NCI-H774 (cell line): ENCODE results near the gene OSBPL10.

Experiments
- DNase-seq: peaks from one replicate; lab custom pipeline; 2025; lab: John Stamatoyannopoulos, UW

The OSBPL10 gene

DNA sequence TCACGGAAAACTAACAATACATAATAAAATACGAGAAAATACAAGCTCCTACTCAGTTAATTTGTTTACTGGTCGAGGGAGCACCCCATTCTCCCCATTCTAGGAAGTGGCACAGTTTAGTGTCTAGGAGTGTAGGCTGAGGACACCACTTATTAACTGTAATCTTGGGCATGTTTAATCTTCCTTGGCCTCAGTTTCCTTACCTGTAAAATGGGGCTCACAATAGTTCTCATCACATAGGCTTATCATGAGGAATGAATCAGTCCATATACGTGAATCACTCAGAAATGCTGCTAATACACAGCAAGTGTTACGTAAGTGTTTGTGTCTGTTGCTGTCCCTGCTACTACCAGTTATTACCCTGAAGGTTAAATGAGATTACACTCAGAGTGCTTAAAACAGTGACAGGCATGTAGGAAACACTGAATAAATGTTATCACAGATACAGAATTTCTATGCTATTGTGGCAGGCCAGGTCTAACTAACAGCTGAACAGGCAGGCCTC is 210.2 kb downstream of the OSBPL10 start:
- DNase-seq, result no peak

DNA sequence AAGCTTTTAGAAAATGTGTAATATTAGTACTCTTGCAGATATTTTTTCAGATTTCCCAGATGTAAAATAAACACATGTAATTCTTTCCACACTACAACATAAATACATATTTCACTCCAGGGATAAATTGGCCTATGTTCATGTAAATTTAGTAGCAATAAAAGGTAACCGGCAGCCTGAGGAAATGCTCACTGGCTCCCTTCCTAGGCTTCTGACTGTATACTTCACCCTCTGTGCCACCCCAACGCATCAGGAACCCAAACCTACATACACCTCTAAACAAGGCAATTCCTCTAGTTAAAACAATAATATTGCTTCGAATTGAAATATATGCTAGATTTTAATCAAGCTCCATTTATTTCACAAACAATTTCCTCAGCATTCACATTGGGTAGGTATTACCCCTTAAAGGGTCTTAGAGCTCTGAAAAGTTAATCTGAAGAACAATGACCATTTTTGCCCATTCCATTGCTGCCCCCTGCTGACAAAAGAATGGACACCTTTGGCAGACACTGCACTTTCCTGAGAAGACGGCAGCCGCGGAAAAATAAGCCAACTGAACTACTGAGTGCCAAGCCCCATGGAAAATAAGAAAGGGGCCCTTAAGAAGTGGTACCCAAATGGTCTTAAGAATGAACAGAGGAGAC is 212.5 kb downstream of the OSBPL10 start:
- DNase-seq, result no peak

DNA sequence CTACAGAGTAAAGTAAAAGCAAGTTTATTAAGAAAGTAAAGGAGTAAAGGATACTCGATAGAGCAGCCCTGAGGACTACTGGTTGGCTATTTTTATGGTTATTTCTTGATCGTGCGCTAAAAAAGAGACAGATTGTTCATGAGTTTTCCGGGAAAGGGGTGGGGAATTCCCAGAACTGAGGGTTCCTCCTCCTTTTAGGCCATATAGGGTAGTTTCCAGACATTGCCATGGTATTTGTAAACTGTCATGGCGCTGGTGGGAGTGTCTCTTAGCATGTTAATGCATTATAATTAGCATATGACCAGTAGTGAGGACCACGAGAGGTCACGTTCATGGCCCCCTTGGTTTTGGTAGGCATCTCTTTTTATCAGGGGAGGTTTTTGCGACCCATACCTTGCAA is 213.1 kb downstream of the OSBPL10 start:
- no peak for DNase-seq

DNA sequence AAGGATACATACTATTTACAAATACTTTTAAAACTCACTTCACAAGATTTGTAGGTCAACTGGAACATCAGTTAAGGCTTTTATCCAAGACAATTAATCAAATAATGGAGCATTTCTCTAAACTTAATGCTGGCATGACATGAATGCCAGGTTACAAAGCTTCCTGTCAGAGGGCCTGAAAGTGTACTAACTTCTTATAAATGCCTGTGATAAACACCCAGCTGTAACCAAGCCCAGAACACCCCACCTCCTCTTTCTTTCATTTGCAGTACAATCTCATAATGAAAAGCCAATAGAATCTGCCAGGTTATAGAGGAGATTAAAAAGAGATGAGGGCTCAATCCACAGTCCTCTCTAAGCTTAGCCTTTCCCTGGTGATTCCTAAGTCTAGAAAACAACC is 214.4 kb downstream of the OSBPL10 start:
- no peak for DNase-seq

DNA sequence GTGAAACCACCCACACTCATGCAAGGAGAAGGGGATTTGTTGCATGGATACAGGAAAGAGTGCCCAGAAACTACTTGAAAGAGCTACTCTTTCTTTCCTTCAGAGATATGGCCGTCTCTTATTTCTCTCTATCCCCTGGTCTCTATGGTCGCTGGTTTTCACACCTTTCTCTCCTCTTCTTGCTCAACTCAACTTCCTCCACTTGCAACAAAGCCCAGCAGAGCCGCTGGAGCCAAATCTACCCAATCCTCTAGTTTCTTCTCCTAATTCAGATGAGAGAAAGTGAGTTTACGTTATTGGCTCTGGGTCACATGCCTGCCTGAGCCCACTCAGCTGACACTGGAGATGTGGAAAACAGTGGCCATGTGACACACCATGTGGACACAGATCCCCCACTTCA is 215.2 kb downstream of the OSBPL10 start:
- no peak for DNase-seq

DNA sequence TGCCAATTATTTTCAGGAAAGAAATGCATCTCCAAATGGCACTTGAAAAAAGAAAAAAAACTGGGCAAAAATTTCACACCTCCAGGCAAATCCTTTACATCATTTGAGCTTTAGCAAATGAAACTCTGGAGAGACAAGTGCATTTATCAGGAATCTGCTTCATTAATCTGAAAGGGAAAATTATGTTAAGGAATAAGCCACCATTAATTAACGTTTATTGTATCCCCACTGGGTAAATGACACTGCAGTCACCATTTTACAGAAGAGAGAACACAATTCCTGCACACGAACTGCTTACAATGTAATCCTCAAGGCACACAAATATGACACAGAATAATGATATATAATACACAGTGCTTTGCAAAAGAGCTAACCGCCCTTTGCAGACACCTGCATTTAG is 217.3 kb downstream of the OSBPL10 start:
- no peak for DNase-seq

DNA sequence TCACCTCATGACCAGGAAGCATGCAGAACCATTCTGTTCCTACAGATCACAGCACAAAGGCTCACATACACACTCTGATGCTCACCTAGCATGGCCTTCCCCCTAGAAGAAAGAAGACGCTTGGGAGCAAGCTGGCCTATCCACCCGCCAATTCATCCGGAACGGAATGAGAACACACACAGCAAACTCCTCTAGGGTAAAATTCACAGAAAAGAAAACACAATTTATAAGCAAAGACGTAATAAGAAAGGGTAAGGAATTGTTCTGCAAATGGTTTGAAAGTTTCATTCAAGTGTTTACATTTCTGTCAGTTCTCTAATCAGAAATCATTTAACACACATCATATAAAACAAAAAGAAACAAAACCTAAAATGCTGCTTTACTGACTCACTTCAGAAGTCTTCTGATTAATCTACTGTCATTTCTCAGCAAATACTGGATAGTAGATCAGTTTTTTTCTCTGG is 218.1 kb downstream of the OSBPL10 start:
- DNase-seq, result no peak

DNA sequence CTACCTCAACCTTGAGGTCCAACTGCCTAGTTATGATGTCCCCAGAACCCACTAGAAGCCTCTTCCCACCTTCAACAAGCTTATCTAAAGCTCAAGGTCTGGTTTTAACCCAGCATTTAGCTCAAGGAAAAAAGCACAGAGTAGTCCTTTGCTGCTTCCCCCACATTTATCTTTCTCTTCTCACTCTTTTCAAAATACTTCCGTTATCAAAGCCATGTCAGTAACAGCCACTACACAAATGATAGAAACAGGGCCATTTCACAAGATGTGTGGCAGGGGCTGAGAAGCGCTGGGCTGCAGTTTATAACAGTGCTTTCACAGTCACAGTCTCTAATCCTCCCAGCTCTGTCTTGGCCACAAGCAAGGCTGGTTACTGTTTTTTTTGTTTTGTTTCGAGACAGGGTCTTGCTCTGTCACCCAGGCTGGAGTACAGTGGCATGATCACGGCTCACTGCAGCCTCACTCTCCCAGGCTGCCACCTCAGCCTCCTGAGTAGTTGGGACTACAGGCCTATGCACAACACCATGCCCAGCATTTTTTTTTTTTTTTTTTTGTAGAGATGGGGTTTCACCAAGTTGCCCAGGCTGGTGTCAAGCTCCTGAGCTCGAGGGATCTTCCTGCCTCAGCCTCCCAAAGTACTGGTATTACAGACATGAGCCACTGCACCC is 218.8 kb downstream of the OSBPL10 start:
- DNase-seq, result no peak

DNA sequence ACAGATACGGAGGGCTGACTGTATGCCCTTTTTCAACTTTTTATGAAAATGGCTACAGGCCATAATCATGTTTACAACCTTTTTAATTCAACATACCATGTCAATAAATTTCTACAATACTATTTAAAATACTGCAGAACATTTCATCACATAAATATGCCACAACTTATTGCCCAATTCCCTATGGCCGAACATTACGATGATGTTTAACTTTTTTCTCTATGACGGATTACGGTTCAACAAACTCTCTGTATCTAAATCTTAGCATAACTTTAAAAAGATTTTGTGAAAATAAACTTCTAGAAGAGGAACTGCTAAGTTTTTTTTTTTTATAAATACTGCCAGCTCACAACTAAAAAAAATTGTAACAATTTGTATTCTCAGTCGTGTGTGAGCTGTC is 220.4 kb downstream of the OSBPL10 start:
- DNase-seq, result no peak

DNA sequence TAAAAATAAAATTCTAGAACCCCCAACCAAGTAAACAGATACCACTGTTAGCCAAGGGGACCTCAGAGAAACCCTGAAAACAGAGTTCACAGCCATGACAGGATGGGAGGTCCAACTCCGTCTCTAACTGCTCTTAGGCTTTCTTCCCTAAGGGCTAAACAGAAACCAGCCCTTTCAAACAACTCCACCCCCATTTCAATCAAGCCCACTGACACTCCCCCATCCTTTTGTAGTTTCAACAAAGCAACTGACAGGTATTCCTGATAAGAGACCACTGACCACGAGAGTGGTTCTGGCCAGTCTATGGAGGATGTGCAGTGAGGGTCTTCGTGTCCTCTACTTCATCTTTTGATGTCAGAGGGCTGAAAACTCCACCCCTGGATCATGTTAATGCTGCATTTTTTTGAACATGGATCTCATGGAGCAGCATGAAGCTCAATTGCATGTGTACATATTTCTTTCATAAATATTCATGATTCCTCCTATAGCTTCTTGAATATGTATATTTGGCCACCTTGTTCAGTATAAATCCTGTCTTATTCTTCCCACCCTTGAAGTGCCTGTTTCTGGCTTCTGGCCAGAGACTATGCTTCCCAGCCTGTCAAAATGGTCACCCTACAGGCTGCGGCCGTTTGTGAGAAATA is 222.6 kb downstream of the OSBPL10 start:
- DNase-seq, result no peak

DNA sequence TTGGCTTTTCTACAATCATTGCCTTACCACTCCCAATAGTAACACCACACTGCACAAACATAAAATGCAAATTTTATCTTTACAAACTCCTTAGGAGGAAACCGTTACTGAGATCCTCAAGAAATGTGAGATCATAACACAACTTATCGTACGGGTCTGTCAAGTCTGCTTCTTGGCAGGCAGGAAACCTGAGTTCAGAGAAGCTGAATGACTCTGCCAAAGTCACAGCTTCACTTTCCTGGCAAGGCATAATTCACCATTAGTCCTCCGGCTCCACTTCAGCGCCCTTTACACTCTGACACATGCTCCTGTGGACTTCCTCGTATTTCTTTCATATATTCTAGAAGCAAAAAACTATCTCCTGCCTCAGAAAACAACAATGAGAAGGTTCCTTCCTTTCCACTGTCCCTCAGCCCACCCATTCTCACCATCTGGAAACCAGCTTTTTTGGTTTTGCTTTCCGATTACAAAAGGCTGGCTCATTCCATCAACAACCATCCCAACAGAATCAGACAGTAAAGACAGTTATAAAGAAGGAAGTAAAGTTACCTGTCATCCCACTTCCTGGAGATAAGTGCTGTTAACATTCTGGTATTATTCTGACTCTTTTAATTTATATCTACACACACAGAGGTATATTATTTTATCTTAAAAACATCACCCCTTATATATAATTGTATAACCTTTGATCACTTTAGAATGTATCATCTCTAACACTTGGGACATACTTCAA is 225.0 kb downstream of the OSBPL10 start:
- no peak for DNase-seq

DNA sequence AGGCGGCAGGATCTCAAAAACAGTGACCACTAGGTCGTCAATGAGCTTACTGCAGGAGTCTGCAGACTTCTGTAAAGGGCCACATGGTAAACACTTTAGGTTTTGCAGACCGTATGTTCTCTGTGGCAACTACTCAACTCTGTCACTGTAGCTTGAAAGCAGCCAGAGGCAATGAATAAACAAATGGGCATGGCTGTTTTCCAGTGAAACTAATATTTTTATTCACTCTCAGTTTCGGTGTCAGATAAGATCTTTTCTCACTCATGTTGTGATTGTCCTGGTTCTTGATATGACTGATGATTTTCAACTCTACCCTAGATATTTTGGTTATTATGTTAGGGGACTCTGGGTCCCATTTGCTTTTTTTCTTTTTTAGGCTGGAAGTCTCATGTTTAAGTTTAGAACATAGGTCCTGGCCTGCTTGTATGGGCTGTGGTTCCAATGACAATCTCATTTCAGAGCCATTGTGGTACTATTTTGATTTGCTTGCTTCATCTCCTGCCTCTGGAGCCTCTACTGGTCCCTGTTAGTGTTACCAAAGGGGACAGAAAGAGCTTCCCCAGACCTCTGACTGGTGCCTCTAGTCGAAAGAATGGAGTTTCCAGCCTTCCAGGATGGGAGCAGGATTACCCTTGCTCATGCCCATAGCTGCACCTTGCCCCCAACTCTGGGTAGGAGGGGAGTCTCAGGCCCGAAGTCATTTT is 226.3 kb downstream of the OSBPL10 start:
- DNase-seq, result no peak

DNA sequence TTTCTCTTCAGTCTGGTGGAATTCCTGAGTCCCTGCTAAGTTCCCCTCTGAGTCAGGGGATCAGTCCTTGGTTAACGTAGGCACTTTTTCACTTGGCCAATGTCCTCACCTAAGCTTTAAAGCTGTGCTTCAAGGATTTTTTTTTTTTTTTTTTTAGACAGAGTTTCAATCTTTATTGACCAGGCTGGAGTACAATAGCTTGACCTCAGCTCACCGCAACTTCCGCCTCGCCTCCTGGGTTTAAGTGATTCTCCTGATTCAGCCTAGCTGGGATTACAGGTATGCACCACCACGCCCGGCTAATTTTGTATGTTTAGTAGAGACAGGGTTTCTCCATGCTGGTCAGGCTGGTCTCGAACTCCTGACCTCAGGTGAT is 228.0 kb downstream of the OSBPL10 start:
- DNase-seq, result no peak

DNA sequence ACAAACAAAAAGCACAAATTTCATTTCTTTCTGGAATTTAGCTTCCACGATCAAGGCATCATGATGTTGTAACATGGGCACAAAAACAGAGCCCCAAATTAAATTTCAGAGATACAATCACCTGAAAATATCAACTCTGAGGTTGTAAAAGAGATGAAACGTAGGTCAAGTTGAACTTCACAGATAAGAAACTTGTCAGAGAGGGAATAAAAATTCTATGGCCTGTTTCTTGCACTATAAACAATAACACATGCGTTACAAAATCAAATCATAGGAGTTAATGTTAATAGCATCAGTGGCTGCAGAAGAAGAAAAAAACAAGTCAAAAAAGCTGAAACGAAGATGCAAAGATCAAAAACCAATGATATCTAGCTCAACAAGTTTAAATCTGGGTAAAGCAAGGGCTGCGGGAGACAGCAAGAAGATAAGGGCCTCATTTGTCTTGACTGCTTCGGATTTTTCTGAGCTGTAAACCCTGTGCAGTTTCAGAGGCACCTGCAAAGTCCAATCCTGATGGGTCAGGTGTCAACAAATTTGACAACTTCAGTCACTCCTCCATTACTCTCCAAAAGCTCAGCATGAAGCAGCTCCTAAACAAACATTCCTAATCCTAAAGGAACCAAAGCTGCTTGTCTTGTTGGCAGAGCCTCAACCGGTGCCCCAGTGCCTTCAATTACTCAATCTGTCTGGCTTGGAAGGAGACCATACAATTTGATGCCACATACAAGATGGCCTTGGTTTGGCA is 228.6 kb downstream of the OSBPL10 start:
- no peak for DNase-seq

DNA sequence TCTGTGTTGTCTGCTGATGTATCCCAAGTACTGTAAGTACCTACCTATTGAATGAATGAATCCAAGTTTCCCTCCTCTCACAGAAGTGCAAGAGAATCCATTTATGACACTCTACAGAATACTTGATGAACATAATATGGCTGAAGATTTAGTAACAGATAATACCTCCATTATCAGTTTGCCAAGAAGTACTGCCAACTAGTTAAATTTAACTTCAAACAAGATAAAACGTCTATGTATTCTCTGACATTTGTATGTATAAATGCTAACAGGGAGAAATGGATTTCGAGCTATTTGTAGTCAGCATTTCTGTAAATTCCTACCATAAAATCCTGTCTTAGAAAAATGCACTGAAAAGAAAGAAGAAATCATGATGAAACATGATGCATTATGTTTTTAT is 230.7 kb downstream of the OSBPL10 start:
- no peak for DNase-seq

DNA sequence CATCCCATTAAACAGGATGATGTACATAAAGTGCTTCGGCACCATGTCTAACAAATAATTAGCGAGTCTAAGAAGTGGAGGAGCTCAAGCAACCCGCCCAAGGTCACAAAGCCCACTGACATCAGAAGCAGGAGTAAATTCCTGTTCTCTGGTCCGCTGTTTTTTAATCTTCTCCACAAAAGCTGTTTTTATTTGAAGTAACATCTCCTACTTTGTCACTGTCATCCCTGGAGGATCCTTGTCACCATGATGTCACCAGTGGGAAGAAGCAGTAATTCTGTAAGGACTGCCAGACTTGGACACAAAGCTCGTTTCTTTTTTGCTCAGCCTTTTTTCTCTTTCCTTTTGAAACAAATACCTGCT is 232.1 kb downstream of the OSBPL10 start:
- DNase-seq, result no peak

DNA sequence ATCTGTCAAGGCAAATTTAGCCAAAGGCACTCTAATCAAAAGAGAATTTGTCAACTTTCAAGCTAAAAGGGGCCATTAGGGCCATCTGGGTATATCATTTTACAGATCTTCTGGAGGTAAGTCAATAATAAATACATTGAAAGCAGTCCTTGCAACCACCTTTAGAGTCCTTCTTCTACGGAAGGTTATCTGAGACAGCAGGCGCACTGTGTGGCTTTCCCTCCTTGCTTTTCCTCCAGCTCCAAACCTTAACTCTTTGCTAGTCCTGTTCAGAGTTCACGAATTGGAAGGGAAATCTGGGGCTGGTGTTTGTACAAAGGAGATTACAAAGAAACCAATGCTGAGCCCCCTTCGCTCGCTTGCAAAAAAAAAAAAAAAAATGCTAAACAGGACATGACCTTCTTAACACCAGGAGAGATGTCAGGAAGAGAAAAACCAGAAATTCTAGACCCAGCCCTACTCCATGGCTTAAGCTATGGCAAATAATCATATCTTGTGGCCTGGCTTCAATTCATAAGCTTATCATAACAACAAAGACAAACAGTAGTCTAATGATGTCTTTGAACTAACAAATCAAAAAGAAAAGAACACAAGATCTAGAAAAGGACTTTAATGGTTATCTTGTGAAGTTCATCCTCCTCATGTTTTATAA is 232.7 kb downstream of the OSBPL10 start:
- DNase-seq, result no peak

DNA sequence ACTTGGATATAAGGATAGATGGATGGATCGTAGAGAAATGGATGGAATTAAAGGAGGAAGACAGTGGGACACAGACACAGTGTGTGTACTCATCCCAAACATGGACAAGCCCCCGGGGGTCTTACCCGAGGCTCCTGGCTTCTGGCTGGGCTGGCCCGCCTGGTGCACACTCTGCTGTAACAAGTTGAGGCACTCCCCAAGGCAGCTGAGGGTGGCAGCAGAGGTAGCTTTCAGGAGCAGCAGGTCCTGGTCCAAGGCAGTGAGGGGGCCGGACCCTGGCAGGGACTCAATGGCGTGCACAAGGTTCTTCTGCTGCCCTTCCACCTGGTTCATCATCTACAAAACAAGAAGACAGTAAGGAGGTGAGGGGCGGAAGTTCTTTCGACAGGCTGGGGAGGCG is 233.3 kb downstream of the OSBPL10 start:
- no peak for DNase-seq

DNA sequence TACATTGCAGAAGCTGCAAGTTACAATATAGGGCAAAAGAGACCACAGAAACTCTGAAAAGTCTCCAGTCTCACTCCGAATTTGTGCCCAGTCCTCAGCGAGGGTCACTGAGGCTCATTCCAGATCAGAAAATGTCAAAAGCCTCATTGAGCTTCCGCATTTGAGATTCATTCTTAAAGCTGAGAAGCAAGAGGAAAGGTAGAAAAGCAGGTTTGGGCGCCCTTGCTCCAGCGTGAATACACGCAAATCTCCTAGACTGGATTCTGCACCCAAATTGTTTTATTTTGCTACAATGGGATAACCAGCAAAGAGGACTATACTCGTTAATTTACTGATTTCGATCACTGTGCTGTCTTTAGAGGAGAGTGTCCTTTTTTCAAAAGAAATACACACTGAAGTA is 236.1 kb downstream of the OSBPL10 start:
- no peak for DNase-seq

DNA sequence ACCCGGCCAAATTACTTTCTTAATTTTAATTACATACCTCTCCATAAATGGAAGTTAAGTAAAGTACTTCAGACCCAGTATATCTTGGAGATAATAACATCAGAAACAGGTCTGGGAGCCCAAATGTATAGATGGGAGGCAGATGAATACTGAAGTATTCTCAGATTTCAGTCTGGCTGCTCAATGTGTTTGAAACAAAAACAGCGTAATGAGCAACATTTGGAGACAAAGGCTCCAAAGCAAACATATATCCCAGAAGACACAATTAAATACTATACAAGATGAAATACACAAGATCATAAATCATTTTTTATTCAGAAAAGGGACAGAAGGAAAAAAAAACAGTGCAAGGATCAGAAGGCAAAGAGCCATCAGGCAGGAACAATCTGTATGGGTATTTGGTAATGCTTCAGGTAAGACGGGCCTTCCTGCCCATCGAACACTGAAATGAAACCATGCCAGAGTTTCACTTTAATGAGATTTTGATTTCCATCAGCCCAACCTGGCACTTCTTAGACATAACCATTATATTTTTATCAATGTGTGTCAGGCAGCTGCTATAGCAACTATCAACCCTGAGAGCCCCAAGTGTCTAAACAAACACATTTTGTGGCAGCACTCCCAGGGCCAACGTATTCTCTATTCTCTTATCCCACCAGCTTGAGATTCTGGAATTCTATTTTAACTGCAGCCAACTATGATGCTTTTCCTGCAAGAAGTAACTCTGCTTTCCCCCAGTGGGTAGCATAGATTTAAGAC is 237.6 kb downstream of the OSBPL10 start:
- no peak for DNase-seq
